Thyroid gland (tissue), 4 donors: Measurements from ENCODE around the gene NIP7.

Experiments
- CTCF ChIP-seq, 6 experiments: fragments of 200-600 bp in 3 of 6; fragments of 450-650 bp in 3 of 6; sonication (generic) in 3 of 6; IDR thresholded peaks; one replicate each; pipeline ENCODE4 v1.5.1; 2016 to 2019; ENCODE audit warnings: antibody characterized with exemption in 6 of 6, mild to moderate bottlenecking in 2 of 6, inconsistent platforms in 1 of 6, moderate library complexity in 1 of 6
- POLR2A ChIP-seq, 2 donors: fragments of 450-650 bp; IDR thresholded peaks; one replicate each; pipeline ENCODE4 v1.6.1; 2017; ENCODE audit warnings: antibody characterized with exemption in 2 of 2, mild to moderate bottlenecking in 2 of 2, moderate library complexity in 1 of 2

- TF ChIP-seq CTCF (IDR thresholded peaks at IDR 0.05) (no peak), POLR2A (IDR thresholded peaks at IDR 0.05) (no peak)
Observed at GRCh38 chr16:69366431-69366830, 26.9 kb downstream of the NIP7 start.
